ENCODE data around the gene VAX1. TPM values are rescaled to one million over a fixed set of nuclear protein-coding genes. Genes with fewer than 3 reads are reported as not detected.

VAX1 gene
- total and polyA plus RNA-seq, 2 donors from 2014 or later = not detected

GRCh38 chr10:117107238-117107637, 30.8 kb downstream of the VAX1 start:
- Histone ChIP-seq H3K27me3 (ENCODE audit: control insufficient read depth, insufficient read depth, low read length) (no peaks in the 10 kb centered on the region), H3K9me3 (ENCODE audit: control insufficient read depth in 2 of 3, insufficient read depth in 1 of 3, low read length in 3 of 3) (no peaks in the 10 kb centered on the region), H3K9ac (ENCODE audit: low read length in 3 of 3) (no peak overlapping the region), H3K4me3 (ENCODE audit: low read length in 3 of 3) (no peak overlapping the region), H3K4me1 (ENCODE audit: control insufficient read depth in 2 of 3, insufficient read depth in 2 of 3, low read depth in 1 of 3, low read length in 3 of 3) (no peaks in the 10 kb centered on the region), H3K36me3 (ENCODE audit: control insufficient read depth in 2 of 3, insufficient read depth in 3 of 3, low read length in 3 of 3) (no peaks in the 10 kb centered on the region), H3K27ac (ENCODE audit: low read depth in 2 of 2, low read length in 2 of 2) (no peak overlapping the region)
- DNase-seq (no peak), FAIRE-seq (no peak)
- intact Hi-C loops (cut with DNase I) = no loop called here
- no peak for TF ChIP-seq CTCF (IDR thresholded peaks at IDR 0.05; ENCODE audit: borderline replicate concordance, extremely low read depth, insufficient read depth)

- no peak overlapping the region for H3K4me3 ChIP-seq (ENCODE audit: low read length in 3 of 3)
- DNase-seq (no peak), FAIRE-seq (no peak)
- no peaks in the 10 kb centered on the region for H3K4me1 ChIP-seq (ENCODE audit: control insufficient read depth in 2 of 3, insufficient read depth in 2 of 3, low read depth in 1 of 3, low read length in 3 of 3)
- no peaks in the 10 kb centered on the region for H3K27me3 ChIP-seq (ENCODE audit: control insufficient read depth, insufficient read depth, low read length)
- H3K9ac ChIP-seq (ENCODE audit: low read length in 3 of 3) = no peak overlapping the region
- TF ChIP-seq CTCF (IDR thresholded peaks at IDR 0.05; ENCODE audit: borderline replicate concordance, extremely low read depth, insufficient read depth) = no peak
- H3K27ac ChIP-seq (ENCODE audit: low read depth in 2 of 2, low read length in 2 of 2) = no peak overlapping the region
- no peaks in the 10 kb centered on the region for H3K36me3 ChIP-seq (ENCODE audit: control insufficient read depth in 2 of 3, insufficient read depth in 3 of 3, low read length in 3 of 3)
- intact Hi-C loops (cut with DNase I) = no loop called here
- H3K9me3 ChIP-seq (ENCODE audit: control insufficient read depth in 2 of 3, insufficient read depth in 1 of 3, low read length in 3 of 3) = no peaks in the 10 kb centered on the region
These were observed 41.4 kb downstream of the VAX1 start for GRCh38 chr10:117096599-117097201.

GRCh38 chr10:117094856-117095255, 43.2 kb downstream of the VAX1 start:
- Histone ChIP-seq H3K27ac (ENCODE audit: low read depth in 2 of 2, low read length in 2 of 2) (no peak overlapping the region), H3K4me3 (ENCODE audit: low read length in 3 of 3) (no peak overlapping the region), H3K9ac (ENCODE audit: low read length in 3 of 3) (no peak overlapping the region), H3K27me3 (ENCODE audit: control insufficient read depth, insufficient read depth, low read length) (no peaks in the 10 kb centered on the region), H3K9me3 (ENCODE audit: control insufficient read depth in 2 of 3, insufficient read depth in 1 of 3, low read length in 3 of 3) (no peaks in the 10 kb centered on the region), H3K4me1 (ENCODE audit: control insufficient read depth in 2 of 3, insufficient read depth in 2 of 3, low read depth in 1 of 3, low read length in 3 of 3) (no peaks in the 10 kb centered on the region), H3K36me3 (ENCODE audit: control insufficient read depth in 2 of 3, insufficient read depth in 3 of 3, low read length in 3 of 3) (no peaks in the 10 kb centered on the region)
- intact Hi-C loops (cut with DNase I) = no loop called here
- FAIRE-seq = no peak
- DNase-seq = no peak
- TF ChIP-seq CTCF (IDR thresholded peaks at IDR 0.05; ENCODE audit: borderline replicate concordance, extremely low read depth, insufficient read depth) = no peak

GRCh38 chr10:117092386-117092785, 45.7 kb downstream of the VAX1 start:
- DNase-seq (no peak), FAIRE-seq (no peak)
- H3K27ac ChIP-seq (ENCODE audit: low read depth in 2 of 2, low read length in 2 of 2) = no peak overlapping the region
- no peaks in the 10 kb centered on the region for H3K27me3 ChIP-seq (ENCODE audit: control insufficient read depth, insufficient read depth, low read length)
- H3K36me3 ChIP-seq (ENCODE audit: control insufficient read depth in 2 of 3, insufficient read depth in 3 of 3, low read length in 3 of 3) = no peaks in the 10 kb centered on the region
- no peaks in the 10 kb centered on the region for H3K9me3 ChIP-seq (ENCODE audit: control insufficient read depth in 2 of 3, insufficient read depth in 1 of 3, low read length in 3 of 3)
- intact Hi-C loops (cut with DNase I) = no loop called here
- no peak overlapping the region for H3K9ac ChIP-seq (ENCODE audit: low read length in 3 of 3)
- H3K4me1 ChIP-seq (ENCODE audit: control insufficient read depth in 2 of 3, insufficient read depth in 2 of 3, low read depth in 1 of 3, low read length in 3 of 3) = peaks cover 0 to 4% (median 0%) of the 10 kb centered on the region in 3 donors
- no peak for TF ChIP-seq CTCF (IDR thresholded peaks at IDR 0.05; ENCODE audit: borderline replicate concordance, extremely low read depth, insufficient read depth)
- no peak overlapping the region for H3K4me3 ChIP-seq (ENCODE audit: low read length in 3 of 3)
